Stomach (tissue), 9 donors: ENCODE data around the gene ATP2B1. TPM values are rescaled to one million over a fixed set of nuclear protein-coding genes. Genes with fewer than 3 reads are reported as not detected.

Experiments
- DNase-seq, 2 donors: peaks; one replicate each; pipeline versions ENCODE4 v3.0.0 to v3.0.0-alpha.2; 2013 to 2019
- H3K27ac ChIP-seq, 5 donors: fragments of 200-600 bp in 4 of 5; sonication (generic) in 4 of 5; one replicate each; pipeline ENCODE4 v1.5.1; 2013 to 2019; ENCODE audit warnings: mild to moderate bottlenecking in 1 of 5, moderate library complexity in 1 of 5
- H3K27me3 ChIP-seq, 3 donors: fragments of 200-600 bp; sonication (generic); one replicate each; pipeline ENCODE4 v1.5.1; 2017 to 2019; ENCODE audit warnings: mixed run types in 1 of 3
- H3K36me3 ChIP-seq, 4 donors: fragments of 200-600 bp; sonication (generic); 1 replicate in 3 of 4; 2 replicates in 1 of 4; pipeline ENCODE4 v1.5.1; 2016 to 2019
- H3K4me1 ChIP-seq, 4 donors: fragments of 200-600 bp; sonication (generic); one replicate each; pipeline ENCODE4 v1.5.1; 2016 to 2019
- H3K4me3 ChIP-seq, 4 donors: fragments of 200-600 bp; sonication (generic) in 3 of 4; one replicate each; pipeline ENCODE4 v1.5.1; 2016 to 2019; ENCODE audit warnings: mild to moderate bottlenecking in 1 of 4
- H3K9me3 ChIP-seq, 4 donors: fragments of 200-600 bp; sonication (generic); one replicate each; pipeline ENCODE4 v1.5.1; 2016 to 2019
- EP300 ChIP-seq: sonication (generic); formaldehyde crosslinking; IDR thresholded peaks from one replicate; pipeline ENCODE4 v1.6.1; 2017; ENCODE audit warnings: antibody characterized with exemption
- POLR2A ChIP-seq, 4 donors: fragments of 450-650 bp; IDR thresholded peaks; one replicate each; pipeline ENCODE4 v1.6.1; 2016; ENCODE audit warnings: antibody characterized with exemption in 4 of 4, control low read depth in 2 of 4, mild to moderate bottlenecking in 1 of 4, moderate library complexity in 1 of 4
- POLR2AphosphoS5 ChIP-seq, 3 donors: sonication (generic); formaldehyde crosslinking; IDR thresholded peaks; one replicate each; pipeline ENCODE4 v1.6.1; 2016; ENCODE audit warnings: antibody characterized with exemption in 3 of 3
- WGBS, 5 donors: extraction: QIAGEN DNeasy Blood & Tissue Kit in 3 of 5; methylation state at CpG; one replicate each; pipeline versions ENCODE4 v1.1.5 to v1.1.7; 2013 to 2018; 5-methylcytosine and 5-hydroxymethylcytosine counted together
- intact Hi-C: fragments of 100-400 bp; cut with DNase I; formaldehyde crosslinking; loops from one replicate; pipeline ENCODE4 v1.15.1; 2023; ENCODE audit warnings: low total_unique reads
- polyA plus RNA-seq, 3 donors: library from polyadenylated mRNA; stranded (reverse); fragments of 200-250 nt; gene quantifications; one replicate each; pipeline ENCODE4 v1.2.3, GENCODE V29; 2013
- total RNA-seq, 5 donors: library from RNA; depleted of rRNA; stranded (reverse); fragments of >200 nt; gene quantifications; one replicate each; pipeline versions ENCODE4 v1.1.0 to v1.2.3, GENCODE V29; 2014 to 2016
- TF ChIP-seq, protein P1 (sequence below), 7 experiments: fragments of 450-650 bp in 4 of 7; fragments of 200-600 bp in 3 of 7; sonication (generic) in 3 of 7; IDR thresholded peaks; one replicate each; pipeline ENCODE4 v1.5.1; 2016 to 2019; ENCODE audit warnings: antibody characterized with exemption in 7 of 7, control low read depth in 2 of 7, mild to moderate bottlenecking in 1 of 7
- donor health status: healthy with polysubstance abuse.
- donor health status: Bipolar disorder and iron deficiency.
- donor health status: healthy.

Gene ATP2B1
- total and polyA plus RNA-seq, 8 donors: 3.5 to 84.1 (median 18.6) TPM

DNA sequence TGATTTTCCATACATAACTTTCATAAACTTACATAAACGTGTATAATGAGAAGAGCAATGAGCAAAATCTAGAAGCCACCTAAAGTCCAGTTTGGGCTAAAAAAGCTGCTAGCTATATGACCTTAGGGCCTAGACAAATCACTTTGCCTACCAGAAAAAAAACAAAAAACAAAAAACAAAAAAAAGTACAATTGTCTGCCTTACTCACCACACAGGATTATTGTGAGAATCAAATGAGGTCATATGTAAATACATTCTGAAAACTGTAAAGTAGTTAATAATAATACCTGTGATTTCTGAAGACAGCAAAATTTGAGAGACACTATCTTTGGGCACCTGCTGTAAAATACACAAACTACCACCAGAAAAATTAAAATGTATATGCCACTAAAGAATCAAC is 4.2 kb downstream of the ATP2B1 start:
- Histone ChIP-seq H3K27me3 (no peaks in the 10 kb centered on the region), H3K36me3 (no peaks in the 10 kb centered on the region), H3K27ac (no peak overlapping the region), H3K4me3 (no peak overlapping the region), H3K9me3 (no peaks in the 10 kb centered on the region), H3K4me1 (peaks cover 8 to 43% (median 30%) of the 10 kb centered on the region in 4 donors)
- TF ChIP-seq POLR2A (IDR thresholded peaks at IDR 0.05): no peak
- no peak for TF ChIP-seq POLR2AphosphoS5 (IDR thresholded peaks at IDR 0.05)
- TF ChIP-seq, protein P1, sequence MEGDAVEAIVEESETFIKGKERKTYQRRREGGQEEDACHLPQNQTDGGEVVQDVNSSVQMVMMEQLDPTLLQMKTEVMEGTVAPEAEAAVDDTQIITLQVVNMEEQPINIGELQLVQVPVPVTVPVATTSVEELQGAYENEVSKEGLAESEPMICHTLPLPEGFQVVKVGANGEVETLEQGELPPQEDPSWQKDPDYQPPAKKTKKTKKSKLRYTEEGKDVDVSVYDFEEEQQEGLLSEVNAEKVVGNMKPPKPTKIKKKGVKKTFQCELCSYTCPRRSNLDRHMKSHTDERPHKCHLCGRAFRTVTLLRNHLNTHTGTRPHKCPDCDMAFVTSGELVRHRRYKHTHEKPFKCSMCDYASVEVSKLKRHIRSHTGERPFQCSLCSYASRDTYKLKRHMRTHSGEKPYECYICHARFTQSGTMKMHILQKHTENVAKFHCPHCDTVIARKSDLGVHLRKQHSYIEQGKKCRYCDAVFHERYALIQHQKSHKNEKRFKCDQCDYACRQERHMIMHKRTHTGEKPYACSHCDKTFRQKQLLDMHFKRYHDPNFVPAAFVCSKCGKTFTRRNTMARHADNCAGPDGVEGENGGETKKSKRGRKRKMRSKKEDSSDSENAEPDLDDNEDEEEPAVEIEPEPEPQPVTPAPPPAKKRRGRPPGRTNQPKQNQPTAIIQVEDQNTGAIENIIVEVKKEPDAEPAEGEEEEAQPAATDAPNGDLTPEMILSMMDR (IDR thresholded peaks at IDR 0.05): no peak
- no peak for TF ChIP-seq EP300
- intact Hi-C loops: no loop called here
- 69 to 80% (median 78%) methylated on average over 1 of the region's 1 CpG for WGBS, 5 donors
- no peak for DNase-seq

DNA sequence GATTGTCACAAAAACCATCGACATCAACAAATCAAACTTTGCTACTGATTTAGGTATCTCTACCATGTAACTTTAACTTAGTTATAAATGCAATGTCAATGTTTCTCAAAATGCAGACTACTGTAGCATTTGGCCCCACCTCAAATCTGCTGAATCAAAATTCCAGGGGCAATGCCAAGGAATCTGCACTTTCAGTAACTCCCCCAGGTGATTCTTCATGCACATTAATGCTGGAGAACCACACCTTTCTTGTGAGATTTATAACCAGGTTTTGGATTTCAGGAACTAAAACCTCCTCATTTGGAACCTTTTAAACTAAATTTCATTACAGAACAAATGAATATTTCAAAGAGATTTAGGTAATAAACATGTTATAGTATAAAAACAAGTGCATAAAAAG is 4.9 kb downstream of the ATP2B1 start:
- no peak for DNase-seq
- Histone ChIP-seq H3K36me3 (no peaks in the 10 kb centered on the region), H3K27ac (no peak overlapping the region), H3K4me1 (peaks cover 8 to 43% (median 30%) of the 10 kb centered on the region in 4 donors), H3K27me3 (no peaks in the 10 kb centered on the region), H3K4me3 (no peak overlapping the region), H3K9me3 (no peaks in the 10 kb centered on the region)
- TF ChIP-seq EP300: no peak
- no peak for TF ChIP-seq POLR2A (IDR thresholded peaks at IDR 0.05)
- TF ChIP-seq POLR2AphosphoS5 (IDR thresholded peaks at IDR 0.05): no peak
- TF ChIP-seq, protein P1 (IDR thresholded peaks at IDR 0.05): no peak
- WGBS, 5 donors: 20 to 68% (median 53%) methylated on average over 1 of the region's 1 CpG
- intact Hi-C loops: no loop called here

DNA sequence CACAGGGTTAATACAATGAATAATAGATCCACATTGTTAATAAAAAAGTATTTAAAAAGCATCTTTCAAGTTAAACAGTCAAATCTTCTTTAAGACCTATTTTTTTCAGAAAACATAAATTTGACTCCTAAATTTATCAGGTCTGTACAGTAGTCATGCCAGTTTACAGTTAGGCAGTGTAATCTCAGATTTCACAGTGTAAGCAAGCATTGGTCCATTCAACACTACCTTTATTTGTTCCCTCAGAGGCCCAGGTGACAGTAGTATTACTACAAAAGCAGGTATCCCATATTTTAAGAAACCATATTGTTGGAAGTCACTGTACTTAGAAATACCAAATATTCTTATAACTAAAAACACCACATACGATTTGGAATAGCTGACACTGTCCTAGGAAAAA is 6.1 kb downstream of the ATP2B1 start:
- Histone ChIP-seq H3K36me3 (no peaks in the 10 kb centered on the region), H3K4me3 (no peak overlapping the region), H3K9me3 (no peaks in the 10 kb centered on the region), H3K4me1 (peaks cover 7 to 38% (median 28%) of the 10 kb centered on the region in 4 donors), H3K27ac (no peak overlapping the region), H3K27me3 (no peaks in the 10 kb centered on the region)
- intact Hi-C loops: no loop called here
- DNase-seq: no peak
- 68 to 98% (median 81%) methylated on average over 1 of the region's 1 CpG for WGBS, 5 donors
- TF ChIP-seq POLR2A (IDR thresholded peaks at IDR 0.05): no peak
- TF ChIP-seq, protein P1 (IDR thresholded peaks at IDR 0.05): no peak
- TF ChIP-seq EP300: no peak
- no peak for TF ChIP-seq POLR2AphosphoS5 (IDR thresholded peaks at IDR 0.05)

DNA sequence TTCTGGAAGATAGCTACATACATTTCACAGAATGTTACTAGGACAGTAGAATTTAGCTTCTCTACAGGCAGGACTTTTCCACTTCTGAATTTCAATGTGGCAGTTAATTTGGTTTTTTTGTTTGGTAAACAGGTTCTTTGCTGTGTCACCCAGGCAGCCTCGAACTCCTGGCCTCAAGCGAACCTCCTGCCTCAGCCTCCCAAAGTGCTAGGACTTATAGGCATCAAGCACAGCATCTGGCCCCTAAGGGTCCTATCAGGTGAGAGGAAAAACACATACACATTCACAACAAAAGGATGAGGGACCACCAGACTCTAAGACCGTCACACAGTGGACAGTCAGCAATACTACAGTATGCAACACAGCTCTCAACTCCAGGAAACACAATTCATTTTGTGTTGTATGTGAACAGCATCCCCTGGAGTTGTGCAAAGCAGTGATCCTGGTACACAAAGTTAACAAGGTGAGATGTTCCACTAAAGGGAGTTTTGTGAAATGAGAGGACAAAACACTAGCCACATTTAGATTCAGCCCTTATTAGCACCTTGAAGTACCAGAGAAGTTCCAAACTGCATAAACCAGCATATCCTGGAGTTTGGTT is 6.9 kb downstream of the ATP2B1 start:
- TF ChIP-seq, protein P1 (IDR thresholded peaks at IDR 0.05): no peak
- TF ChIP-seq POLR2AphosphoS5 (IDR thresholded peaks at IDR 0.05): no peak
- no peak for TF ChIP-seq POLR2A (IDR thresholded peaks at IDR 0.05)
- no peak for TF ChIP-seq EP300
- no peaks in the 10 kb centered on the region for H3K9me3 ChIP-seq
- no peaks in the 10 kb centered on the region for H3K27me3 ChIP-seq
- intact Hi-C loops: no loop called here
- DNase-seq: no peak
- no peak overlapping the region for H3K27ac ChIP-seq
- 92 to 99% (median 97%) methylated on average over 3 of the region's 3 CpGs for WGBS, 5 donors
- peaks cover 0 to 31% (median 22%) of the 10 kb centered on the region in 4 donors for H3K4me1 ChIP-seq
- no peak overlapping the region for H3K4me3 ChIP-seq
- H3K36me3 ChIP-seq: no peaks in the 10 kb centered on the region
